Memory B cell (primary cell): ENCODE measurements around the gene WSCD2.

Experiments
- ATAC-seq: fragments of 150-1000 bp; cut with Tn5 transposase; 2 replicates; pipeline ENCODE4 v1.10.0; 2021; ENCODE audit warnings: low read depth, mild to moderate bottlenecking, moderate library complexity
- DNase-seq, 2 donors: peaks; one replicate each; pipeline ENCODE4 v3.0.0; 2022; ENCODE audit warnings: low spot score in 2 of 2
- H3K27ac Mint-ChIP-seq: one replicate; pipeline ENCODE4 v1.8.0; 2022; ENCODE audit warnings: mild to moderate bottlenecking, moderate library complexity, mixed read lengths
- H3K27me3 Mint-ChIP-seq: one replicate; pipeline ENCODE4 v1.8.0; 2022; ENCODE audit warnings: mixed read lengths
- H3K36me3 Mint-ChIP-seq: one replicate; pipeline ENCODE4 v1.8.0; 2022; ENCODE audit warnings: mild to moderate bottlenecking, mixed read lengths
- H3K4me1 Mint-ChIP-seq: one replicate; pipeline ENCODE4 v1.8.0; 2022; ENCODE audit warnings: mixed read lengths
- H3K4me3 Mint-ChIP-seq: one replicate; pipeline ENCODE4 v1.8.0; 2022; ENCODE audit warnings: mild to moderate bottlenecking, moderate library complexity, mixed read lengths
- H3K9me3 Mint-ChIP-seq: one replicate; pipeline ENCODE4 v1.8.0; 2022; ENCODE audit warnings: mixed read lengths

WSCD2 gene

DNA sequence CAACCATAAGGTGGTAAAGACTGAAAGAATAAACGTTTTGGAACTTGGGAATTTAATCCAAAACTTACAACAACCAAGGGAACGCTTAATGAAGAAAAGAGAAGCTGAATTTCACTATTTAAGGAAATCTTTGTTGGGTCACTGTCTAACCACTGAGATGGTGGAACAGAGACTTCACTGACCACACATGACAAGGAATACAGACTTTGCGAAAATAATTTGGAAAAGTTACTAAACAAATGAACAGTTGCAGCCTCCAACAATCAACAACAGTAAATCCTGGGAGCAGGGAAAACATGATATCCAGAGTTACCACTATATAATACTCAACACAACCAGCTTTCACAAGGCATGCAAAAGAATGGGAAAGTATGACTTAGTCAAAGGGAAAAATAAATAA lies 131.0 kb downstream of the WSCD2 start:
- Mint-ChIP-seq H3K27me3 (peaks cover 14% of the 10 kb centered on the region), H3K4me3 (no peak overlapping the region), H3K9me3 (peaks cover 12% of the 10 kb centered on the region), H3K4me1 (no peaks in the 10 kb centered on the region), H3K36me3 (no peaks in the 10 kb centered on the region), H3K27ac (no peak overlapping the region)
- DNase-seq (no peak), ATAC-seq (no peak)

DNA sequence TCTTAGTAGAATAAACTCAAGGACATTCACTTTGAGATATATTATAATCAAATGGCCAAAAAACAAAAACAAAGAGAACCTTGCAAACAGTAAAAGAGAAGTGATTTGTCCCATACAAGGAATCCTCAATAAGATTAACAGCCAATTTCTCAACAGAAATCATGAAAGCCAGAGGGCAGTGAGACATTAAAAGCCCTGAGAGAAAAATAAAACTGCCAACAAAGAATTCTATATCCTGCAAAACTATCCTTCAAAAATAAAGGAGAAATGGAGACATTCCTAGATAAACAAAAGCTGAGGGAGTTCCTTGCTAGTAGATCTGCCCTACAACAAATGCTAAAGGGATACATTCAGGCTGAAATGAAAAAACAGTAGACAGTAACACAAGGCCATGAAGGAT lies 131.9 kb downstream of the WSCD2 start:
- Mint-ChIP-seq H3K27me3 (peaks cover 15% of the 10 kb centered on the region), H3K9me3 (peaks cover 13% of the 10 kb centered on the region), H3K4me1 (no peaks in the 10 kb centered on the region), H3K4me3 (no peak overlapping the region), H3K27ac (no peak overlapping the region), H3K36me3 (peaks cover under 1% of the 10 kb centered on the region)
- DNase-seq: no peak
- ATAC-seq: no peak

DNA sequence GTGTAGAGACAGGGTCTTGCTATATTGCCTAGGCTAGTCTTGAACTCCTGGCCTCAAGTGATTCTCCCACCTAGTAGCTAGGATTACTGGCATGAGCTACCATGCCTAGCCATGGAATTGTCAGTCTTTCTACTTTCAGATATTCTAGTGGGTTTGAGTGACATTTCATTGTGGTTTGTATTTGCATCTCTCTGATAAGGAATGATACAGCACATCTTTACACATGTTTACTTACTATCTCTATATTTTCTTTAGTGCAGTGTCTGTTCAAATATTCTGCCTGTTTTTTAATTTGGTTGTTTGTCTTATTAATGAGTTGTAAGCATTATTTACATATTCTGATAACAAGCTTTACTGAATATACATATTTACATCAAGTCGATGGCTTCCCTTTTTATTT lies 136.4 kb downstream of the WSCD2 start:
- Mint-ChIP-seq H3K4me1 (peaks cover 4% of the 10 kb centered on the region), H3K9me3 (peaks cover 12% of the 10 kb centered on the region), H3K4me3 (no peak overlapping the region), H3K36me3 (peaks cover 1% of the 10 kb centered on the region), H3K27ac (no peak overlapping the region), H3K27me3 (peaks cover 15% of the 10 kb centered on the region)
- DNase-seq (no peak), ATAC-seq (no peak)

DNA sequence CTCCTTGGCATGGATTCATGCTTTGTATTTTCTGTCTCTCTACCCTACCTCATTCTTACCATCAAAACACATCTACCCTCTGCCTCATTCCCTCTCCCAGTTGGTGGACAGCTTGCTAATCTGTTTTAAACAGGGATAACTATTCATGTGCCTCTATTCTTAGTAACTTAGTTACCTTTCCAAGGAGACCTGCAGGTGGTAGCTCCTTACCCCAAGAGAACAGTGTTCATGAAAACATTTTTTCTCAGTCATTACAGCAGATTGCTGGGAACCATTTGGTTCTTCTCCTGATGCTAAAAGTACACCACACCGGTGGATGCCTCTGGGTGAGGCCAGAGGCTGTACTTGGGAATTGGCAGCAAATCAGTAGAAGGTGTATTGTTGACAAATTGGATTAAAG lies 137.0 kb downstream of the WSCD2 start:
- peaks cover 4% of the 10 kb centered on the region for H3K4me1 Mint-ChIP-seq
- H3K36me3 Mint-ChIP-seq: peaks cover 1% of the 10 kb centered on the region
- peaks cover 6% of the 10 kb centered on the region for H3K9me3 Mint-ChIP-seq
- no peak overlapping the region for H3K4me3 Mint-ChIP-seq
- ATAC-seq (no peak), DNase-seq (no peak)
- H3K27ac Mint-ChIP-seq: no peak overlapping the region
- H3K27me3 Mint-ChIP-seq: peaks cover 15% of the 10 kb centered on the region

DNA sequence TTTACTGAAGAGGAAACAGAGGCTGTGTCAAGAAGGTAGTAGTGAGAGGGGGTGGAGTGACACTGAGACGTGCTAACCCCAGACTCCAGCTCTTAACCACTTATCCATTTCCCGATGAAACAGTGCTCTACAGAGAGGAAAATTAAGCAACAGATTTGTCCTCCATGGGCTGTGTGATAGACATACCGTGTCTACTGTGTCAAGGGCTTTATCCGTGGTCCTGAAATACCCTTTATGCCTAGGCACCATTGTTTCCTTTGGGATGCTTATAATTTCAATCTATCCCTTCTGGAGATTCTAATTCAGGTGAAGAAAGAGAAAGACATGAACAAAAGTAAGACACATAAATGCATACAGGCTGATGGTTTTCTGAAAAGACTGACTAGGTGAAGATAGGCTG lies 138.4 kb downstream of the WSCD2 start:
- H3K36me3 Mint-ChIP-seq: peaks cover 1% of the 10 kb centered on the region
- H3K9me3 Mint-ChIP-seq: peaks cover 4% of the 10 kb centered on the region
- no peak for ATAC-seq
- no peak overlapping the region for H3K27ac Mint-ChIP-seq
- no peak for DNase-seq
- peaks cover 4% of the 10 kb centered on the region for H3K4me1 Mint-ChIP-seq
- H3K27me3 Mint-ChIP-seq: peaks cover 17% of the 10 kb centered on the region
- H3K4me3 Mint-ChIP-seq: no peak overlapping the region

DNA sequence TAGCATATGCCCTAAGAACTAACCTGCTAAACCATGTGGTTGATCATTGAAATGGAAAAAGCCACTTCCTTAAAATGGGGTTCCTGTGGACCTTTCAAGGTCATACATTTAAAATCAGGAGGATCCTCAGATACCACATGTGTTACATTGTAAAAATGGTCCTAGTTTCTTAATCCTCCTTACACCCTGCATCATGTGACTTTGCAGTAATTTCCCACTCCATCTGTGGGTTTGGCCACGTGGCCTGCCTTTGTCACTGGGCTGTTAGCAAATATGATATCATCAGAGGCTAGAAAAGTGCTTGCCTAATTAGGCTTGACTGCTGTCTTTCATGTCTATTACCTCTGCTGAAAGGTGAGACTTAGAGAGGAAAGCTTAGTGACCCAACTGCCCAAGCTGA lies 139.3 kb downstream of the WSCD2 start:
- peaks cover 4% of the 10 kb centered on the region for H3K9me3 Mint-ChIP-seq
- H3K4me1 Mint-ChIP-seq: peaks cover 4% of the 10 kb centered on the region
- H3K27me3 Mint-ChIP-seq: peaks cover 14% of the 10 kb centered on the region
- peaks cover 1% of the 10 kb centered on the region for H3K36me3 Mint-ChIP-seq
- H3K4me3 Mint-ChIP-seq: no peak overlapping the region
- ATAC-seq: no peak
- DNase-seq: no peak
- H3K27ac Mint-ChIP-seq: no peak overlapping the region

DNA sequence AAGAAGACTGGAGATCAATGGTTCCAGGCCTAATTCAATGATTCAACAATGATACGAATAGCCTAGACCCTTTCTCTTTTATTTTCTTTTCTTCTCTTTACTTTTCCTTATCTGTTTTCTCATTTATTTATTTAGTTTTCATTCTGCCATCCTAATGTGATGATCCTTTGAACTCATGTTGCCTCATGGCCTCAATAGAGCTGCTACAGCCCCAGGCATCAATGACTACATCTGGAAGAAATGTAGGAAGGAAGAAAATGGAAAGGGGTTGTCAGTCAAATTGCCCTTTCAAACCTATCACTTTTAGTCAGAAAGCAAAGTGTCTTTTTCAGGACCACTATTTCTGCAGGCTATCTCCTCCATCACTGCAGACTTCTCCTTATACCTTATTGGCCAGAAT lies 140.1 kb downstream of the WSCD2 start:
- H3K4me1 Mint-ChIP-seq: peaks cover 4% of the 10 kb centered on the region
- H3K4me3 Mint-ChIP-seq: no peak overlapping the region

DNA sequence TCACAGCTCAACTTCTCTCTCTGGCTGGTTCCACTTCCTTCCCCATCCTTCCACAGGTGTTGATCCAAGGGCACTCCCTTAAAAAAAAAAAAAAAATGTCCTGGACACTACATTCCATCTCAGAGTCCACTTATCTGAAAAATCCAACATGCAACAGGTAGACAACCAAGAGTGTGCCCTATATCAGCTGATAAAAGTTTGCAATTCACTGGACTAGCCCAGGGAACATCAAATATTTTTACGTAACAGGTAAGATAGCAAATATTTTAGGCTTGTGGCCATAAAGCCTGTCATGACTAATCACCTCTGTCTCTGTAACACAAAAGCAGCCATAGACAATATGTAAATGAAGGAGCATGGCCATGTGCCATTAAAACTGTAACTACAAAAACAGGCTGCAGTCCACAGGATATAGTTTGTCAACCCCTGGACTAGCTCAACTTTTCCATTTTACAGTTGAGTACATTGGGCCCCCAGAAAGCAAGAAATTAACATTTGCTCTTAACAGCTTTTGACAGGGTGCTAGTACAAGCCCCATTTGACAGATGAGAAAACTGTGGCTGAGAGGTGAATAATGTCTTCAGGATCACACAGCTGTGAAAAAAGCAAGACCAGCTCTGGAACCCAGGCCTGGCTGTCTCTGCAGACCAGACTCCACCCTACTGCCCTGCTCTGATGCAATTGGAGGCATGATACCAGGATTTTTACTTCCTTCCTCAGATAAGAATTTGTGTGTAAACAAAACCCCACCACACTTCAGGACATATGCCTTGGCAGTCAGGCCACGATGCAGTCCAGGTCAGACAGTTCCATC lies 141.2 kb downstream of the WSCD2 start:
- Mint-ChIP-seq H3K9me3 (peaks cover 2% of the 10 kb centered on the region), H3K4me1 (peaks cover 4% of the 10 kb centered on the region), H3K27me3 (peaks cover 9% of the 10 kb centered on the region), H3K27ac (no peak overlapping the region), H3K36me3 (peaks cover 1% of the 10 kb centered on the region), H3K4me3 (no peak overlapping the region)
- ATAC-seq (no peak), DNase-seq (no peak)

More for the DNA sequence above, 140.1 kb downstream of the WSCD2 start:
- ATAC-seq (no peak), DNase-seq (no peak)
- Mint-ChIP-seq H3K27ac (no peak overlapping the region), H3K27me3 (peaks cover 13% of the 10 kb centered on the region), H3K9me3 (peaks cover 4% of the 10 kb centered on the region), H3K36me3 (peaks cover 1% of the 10 kb centered on the region)

DNA sequence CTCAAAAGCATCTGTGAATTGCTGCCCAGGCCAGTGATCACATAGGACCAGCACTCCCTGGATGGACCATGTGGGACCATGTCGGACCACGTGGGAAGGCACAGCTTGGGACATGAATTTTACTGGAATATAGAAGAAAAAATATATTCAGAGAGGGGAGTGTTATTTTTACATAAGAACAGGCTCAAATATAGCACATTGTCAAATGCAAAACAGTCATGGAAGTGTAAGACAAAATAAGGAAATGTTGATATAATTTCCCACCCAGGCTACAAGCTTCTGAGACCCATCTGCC lies 141.7 kb downstream of the WSCD2 start:
- H3K27me3 Mint-ChIP-seq: peaks cover 9% of the 10 kb centered on the region
- H3K4me1 Mint-ChIP-seq: peaks cover 4% of the 10 kb centered on the region
- H3K4me3 Mint-ChIP-seq: no peak overlapping the region
- peaks cover 1% of the 10 kb centered on the region for H3K36me3 Mint-ChIP-seq
- no peak overlapping the region for H3K27ac Mint-ChIP-seq
- no peak for ATAC-seq
- peaks cover 2% of the 10 kb centered on the region for H3K9me3 Mint-ChIP-seq
- DNase-seq: no peak

DNA sequence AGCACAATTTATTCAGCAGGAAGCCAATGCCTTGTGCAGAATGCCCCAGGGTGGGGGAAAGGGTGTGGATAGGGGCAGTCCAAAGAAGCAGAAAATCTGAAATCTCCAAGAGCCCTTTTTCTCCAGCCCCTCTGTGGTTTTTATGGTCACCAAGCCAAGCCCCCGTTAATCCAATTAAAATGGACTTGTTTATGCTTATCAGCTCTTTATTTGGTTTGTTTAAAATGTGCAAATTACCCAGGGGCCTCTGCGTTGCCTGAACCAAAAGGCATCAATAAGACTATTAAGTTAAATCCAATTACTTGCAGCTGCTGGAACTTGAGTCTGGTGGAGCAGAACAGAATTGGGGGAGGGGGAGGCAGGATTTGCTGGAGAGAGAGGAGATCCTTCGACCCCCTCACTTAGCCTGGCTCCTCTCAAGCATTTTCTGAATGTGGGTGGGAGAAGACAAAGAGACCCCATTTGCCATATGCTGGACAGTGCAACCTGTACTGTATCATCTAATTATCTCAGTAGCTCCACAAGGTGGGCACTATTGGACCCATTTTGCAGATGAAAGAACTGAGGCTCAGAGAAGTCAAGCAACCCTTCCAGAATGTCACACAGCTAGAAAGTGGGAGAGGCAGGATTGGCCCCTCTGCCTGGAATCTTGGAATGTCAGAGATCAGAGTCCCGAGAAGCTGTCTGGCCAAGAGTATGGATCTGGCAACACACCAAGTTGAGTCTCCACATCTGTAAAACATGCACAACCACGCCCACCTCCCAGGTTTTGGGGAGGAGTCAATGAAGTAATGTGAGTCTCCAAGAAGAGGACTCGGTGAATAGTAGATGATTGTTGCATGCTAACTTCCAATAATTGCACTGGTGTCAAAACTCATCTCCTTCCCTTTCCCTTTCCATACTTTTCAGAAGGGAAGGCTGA lies 143.1 kb downstream of the WSCD2 start:
- ATAC-seq (no peak), DNase-seq (no peak)
- Mint-ChIP-seq H3K9me3 (no peaks in the 10 kb centered on the region), H3K4me1 (peaks cover 4% of the 10 kb centered on the region), H3K36me3 (no peaks in the 10 kb centered on the region), H3K27ac (no peak overlapping the region), H3K27me3 (peaks cover 7% of the 10 kb centered on the region), H3K4me3 (no peak overlapping the region)

DNA sequence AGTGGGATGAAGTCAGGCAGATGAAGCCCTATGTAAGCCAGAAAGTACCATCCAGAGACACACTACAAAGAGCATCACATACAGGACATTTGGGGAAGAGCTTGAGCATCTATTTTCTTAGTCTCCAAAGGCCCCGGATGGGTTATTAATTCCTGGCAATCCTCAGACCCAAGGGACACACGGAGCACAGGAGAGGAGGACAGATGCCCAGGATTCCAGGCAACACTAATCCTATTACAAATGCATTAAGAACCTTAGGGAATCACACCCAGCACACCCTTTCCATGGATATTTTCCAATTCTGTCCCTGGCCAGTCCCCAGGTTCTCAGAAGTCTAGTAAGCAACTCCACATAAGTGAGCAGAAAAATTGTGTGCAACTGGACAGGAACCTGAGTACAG lies 144.1 kb downstream of the WSCD2 start:
- H3K9me3 Mint-ChIP-seq: peaks cover 2% of the 10 kb centered on the region
- no peak overlapping the region for H3K27ac Mint-ChIP-seq
- ATAC-seq: no peak
- no peak for DNase-seq
- peaks cover 2% of the 10 kb centered on the region for H3K36me3 Mint-ChIP-seq
- H3K27me3 Mint-ChIP-seq: peaks cover 11% of the 10 kb centered on the region
- no peak overlapping the region for H3K4me3 Mint-ChIP-seq
- H3K4me1 Mint-ChIP-seq: no peaks in the 10 kb centered on the region

DNA sequence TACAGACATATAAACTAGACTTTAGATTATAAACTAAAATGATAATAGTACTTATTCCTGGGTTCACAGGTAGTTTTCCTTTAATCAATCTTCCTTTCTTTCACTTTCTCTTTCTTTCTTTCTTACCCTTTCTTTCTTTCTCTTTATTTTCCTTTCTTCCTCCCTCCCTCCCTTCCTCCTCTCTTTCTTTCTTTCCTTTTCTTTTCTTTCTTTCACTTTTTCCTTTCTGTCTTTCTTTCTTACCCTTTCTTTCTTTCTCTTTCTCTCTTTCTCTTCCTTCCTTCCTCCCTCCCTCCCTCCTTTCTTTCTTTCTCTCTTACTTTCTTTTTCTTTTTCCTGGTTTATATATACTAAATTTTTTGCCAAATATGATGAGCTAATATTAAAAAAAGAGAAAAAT lies 148.5 kb downstream of the WSCD2 start:
- Mint-ChIP-seq H3K9me3 (peaks cover 2% of the 10 kb centered on the region), H3K36me3 (peaks cover 2% of the 10 kb centered on the region), H3K4me1 (peaks cover 2% of the 10 kb centered on the region), H3K27me3 (peaks cover 9% of the 10 kb centered on the region), H3K27ac (no peak overlapping the region), H3K4me3 (no peak overlapping the region)
- ATAC-seq (no peak), DNase-seq (no peak)

DNA sequence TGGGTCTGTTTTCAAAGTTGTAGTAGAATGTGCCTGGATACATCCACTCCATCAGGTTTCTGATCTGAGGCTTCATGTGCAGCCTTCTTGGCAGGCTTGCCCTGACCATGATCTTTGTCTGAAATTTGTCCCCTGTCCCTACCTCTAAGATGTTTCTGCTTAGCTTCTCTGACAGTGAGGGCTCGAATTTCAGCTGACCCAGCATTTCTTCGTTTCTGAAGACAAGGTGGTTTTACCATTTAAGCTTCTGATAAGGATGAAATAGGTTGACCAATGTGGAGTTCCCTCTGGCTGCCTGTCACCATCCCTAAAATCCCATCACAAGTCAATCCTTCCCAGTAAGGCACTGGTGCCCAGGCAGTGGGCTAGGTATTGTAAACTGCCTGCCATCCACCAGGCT lies 153.1 kb downstream of the WSCD2 start:
- Mint-ChIP-seq H3K4me1 (peaks cover 5% of the 10 kb centered on the region), H3K27me3 (peaks cover 16% of the 10 kb centered on the region), H3K36me3 (peaks cover 2% of the 10 kb centered on the region), H3K27ac (no peak overlapping the region), H3K4me3 (no peak overlapping the region), H3K9me3 (peaks cover 4% of the 10 kb centered on the region)
- DNase-seq (no peak), ATAC-seq (no peak)

DNA sequence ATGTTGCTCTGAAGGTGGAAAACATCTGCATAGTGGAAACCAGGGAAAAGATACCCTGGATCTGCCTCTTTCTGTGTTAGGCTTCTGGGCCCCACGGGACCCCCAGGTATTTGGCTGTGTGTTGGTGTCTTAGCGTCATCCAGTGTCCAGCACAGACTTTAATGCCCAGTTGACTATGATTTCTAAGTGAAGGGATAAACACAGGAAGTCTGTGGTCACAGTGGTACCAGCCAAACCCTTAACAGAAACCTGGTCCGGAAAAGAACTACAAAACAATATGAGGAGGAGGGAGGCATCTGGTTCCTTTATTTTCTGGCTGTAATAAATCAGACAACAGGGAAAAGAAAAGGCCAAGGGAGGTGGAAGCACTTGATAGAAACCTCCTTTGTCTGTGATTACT lies 153.6 kb downstream of the WSCD2 start:
- Mint-ChIP-seq H3K9me3 (peaks cover 2% of the 10 kb centered on the region), H3K27ac (no peak overlapping the region), H3K36me3 (peaks cover under 1% of the 10 kb centered on the region), H3K27me3 (peaks cover 18% of the 10 kb centered on the region), H3K4me3 (no peak overlapping the region), H3K4me1 (peaks cover 9% of the 10 kb centered on the region)
- ATAC-seq: no peak
- DNase-seq: no peak
